Measurements from ENCODE around the gene ABHD2. TPM values are rescaled to one million over a fixed set of nuclear protein-coding genes. Genes with fewer than 3 reads are reported as not detected.

ABHD2 gene
- total RNA-seq, 2 experiments from 2014 or later: 41.5 to 52.1 TPM

- no peak for DNase-seq
- H3K27ac Mint-ChIP-seq: peak overlapping the region; percentile 33
- peak; percentile 31 for ATAC-seq
- peaks cover 28% of the 10 kb centered on the region for H3K4me1 Mint-ChIP-seq
- H3K9me3 Mint-ChIP-seq (ENCODE audit: low read depth): no peaks in the 10 kb centered on the region
- intact Hi-C loops (cut with DNase I, micrococcal nuclease): no loop called here
- H3K36me3 Mint-ChIP-seq (ENCODE audit: low read depth): peaks cover 35% of the 10 kb centered on the region
- ChIA-PET CTCF (interaction anchor here (4.1 to 6.7 kb wide), 2 partner anchors 8 to 20 kb away, joined by 19 to 57 read pairs; no protein-coding TSS in a partner anchor), POLR2A (interaction anchor here (1.4 kb wide), 1 partner anchor 47 kb away, joined by 3 read pairs; no protein-coding TSS in a partner anchor)
- H3K4me3 Mint-ChIP-seq: no peak overlapping the region
- H3K27me3 Mint-ChIP-seq: no peaks in the 10 kb centered on the region
These were observed 109.9 kb downstream of the ABHD2 start for GRCh38 chr15:89198196-89198595.

- DNase-seq (no peak), ATAC-seq (no peak)
- Mint-ChIP-seq H3K4me3 (no peak overlapping the region), H3K27me3 (no peaks in the 10 kb centered on the region), H3K9me3 (ENCODE audit: low read depth) (no peaks in the 10 kb centered on the region), H3K27ac (peak overlapping the region; percentile 33), H3K36me3 (ENCODE audit: low read depth) (peaks cover 34% of the 10 kb centered on the region), H3K4me1 (peaks cover 36% of the 10 kb centered on the region)
- intact Hi-C loops (cut with DNase I, micrococcal nuclease): no loop called here
- ChIA-PET POLR2A (no interaction called here), CTCF (interaction anchor here (0.5 to 6.7 kb wide), 4 partner anchors 8 to 68 kb away, joined by 3 to 57 read pairs (median 4); no protein-coding TSS in a partner anchor)
These were observed 110.7 kb downstream of the ABHD2 start for GRCh38 chr15:89198934-89199333.

- CTCF ChIA-PET: interaction anchor here (0.6 to 1.6 kb wide), 3 partner anchors 12 to 163 kb away, joined by 3 to 4 read pairs (median 4); no protein-coding TSS in a partner anchor
- ATAC-seq (no peak), DNase-seq (no peak)
- Mint-ChIP-seq H3K9me3 (ENCODE audit: low read depth) (no peaks in the 10 kb centered on the region), H3K4me1 (peaks cover 43% of the 10 kb centered on the region), H3K4me3 (no peak overlapping the region), H3K27ac (no peak overlapping the region), H3K36me3 (ENCODE audit: low read depth) (peaks cover 28% of the 10 kb centered on the region), H3K27me3 (no peaks in the 10 kb centered on the region)
- intact Hi-C loops (cut with DNase I, micrococcal nuclease): no loop called here
- POLR2A ChIA-PET: no interaction called here
These were observed 111.5 kb downstream of the ABHD2 start for GRCh38 chr15:89199746-89200145.

- H3K27ac Mint-ChIP-seq: no peak overlapping the region
- ATAC-seq (no peak), DNase-seq (no peak)
- no peaks in the 10 kb centered on the region for H3K27me3 Mint-ChIP-seq
- H3K36me3 Mint-ChIP-seq (ENCODE audit: low read depth): peaks cover 28% of the 10 kb centered on the region
- POLR2A ChIA-PET: no interaction called here
- H3K4me3 Mint-ChIP-seq: no peak overlapping the region
- peaks cover 47% of the 10 kb centered on the region for H3K4me1 Mint-ChIP-seq
- CTCF ChIA-PET: interaction anchor here (0.6 to 1.6 kb wide), 3 partner anchors 12 to 163 kb away, joined by 3 to 4 read pairs (median 4); no protein-coding TSS in a partner anchor
- intact Hi-C loops (cut with DNase I, micrococcal nuclease): no loop called here
- no peaks in the 10 kb centered on the region for H3K9me3 Mint-ChIP-seq (ENCODE audit: low read depth)
These were observed 111.9 kb downstream of the ABHD2 start for GRCh38 chr15:89200182-89200581.

- H3K4me1 Mint-ChIP-seq: peaks cover 50% of the 10 kb centered on the region
- ATAC-seq (no peak), DNase-seq (no peak)
- intact Hi-C loops (cut with DNase I, micrococcal nuclease): no loop called here
- peaks cover 16% of the 10 kb centered on the region for H3K36me3 Mint-ChIP-seq (ENCODE audit: low read depth)
- CTCF ChIA-PET: interaction anchor here (1.6 kb wide), 1 partner anchor 24 kb away, joined by 4 read pairs; no protein-coding TSS in a partner anchor
- no peaks in the 10 kb centered on the region for H3K27me3 Mint-ChIP-seq
- no peaks in the 10 kb centered on the region for H3K9me3 Mint-ChIP-seq (ENCODE audit: low read depth)
- H3K4me3 Mint-ChIP-seq: no peak overlapping the region
- POLR2A ChIA-PET: no interaction called here
- H3K27ac Mint-ChIP-seq: no peak overlapping the region
These were observed 113.3 kb downstream of the ABHD2 start for GRCh38 chr15:89201465-89202005.

- POLR2A ChIA-PET: interaction anchor here (0.6 kb wide), 1 partner anchor 194 kb away, joined by 5 read pairs; no protein-coding TSS in a partner anchor
- DNase-seq: peak; percentile 64
- CTCF ChIA-PET: interaction anchor here (0.7 kb wide), 1 partner anchor 157 kb away, joined by 3 read pairs; no protein-coding TSS in a partner anchor
- no peak overlapping the region for H3K4me3 Mint-ChIP-seq
- H3K27me3 Mint-ChIP-seq: peaks cover 6% of the 10 kb centered on the region
- peak; percentile 88 for ATAC-seq
- intact Hi-C loops (cut with DNase I, micrococcal nuclease): loop anchor here in 1 of 2 experiments (2.0 kb wide), 1 partner anchor 23 kb away; no protein-coding TSS in a partner anchor
- peaks cover 39% of the 10 kb centered on the region for H3K4me1 Mint-ChIP-seq
- H3K9me3 Mint-ChIP-seq (ENCODE audit: low read depth): no peaks in the 10 kb centered on the region
- H3K36me3 Mint-ChIP-seq (ENCODE audit: low read depth): peaks cover 8% of the 10 kb centered on the region
- peak overlapping the region; percentile 62 for H3K27ac Mint-ChIP-seq
These were observed 115.5 kb downstream of the ABHD2 start for GRCh38 chr15:89203705-89204273.

- Mint-ChIP-seq H3K9me3 (ENCODE audit: low read depth) (no peaks in the 10 kb centered on the region), H3K4me3 (no peak overlapping the region), H3K27ac (peak overlapping the region; percentile 7), H3K27me3 (peaks cover 6% of the 10 kb centered on the region), H3K4me1 (peaks cover 36% of the 10 kb centered on the region), H3K36me3 (ENCODE audit: low read depth) (peaks cover 7% of the 10 kb centered on the region)
- DNase-seq (no peak), ATAC-seq (no peak)
- ChIA-PET POLR2A (interaction anchor here (1.7 kb wide), 1 partner anchor 129 kb away, joined by 6 read pairs; the partner anchor contains the start of gene POLG), CTCF (interaction anchor here (0.5 to 3.6 kb wide), 63 partner anchors 9 to 1361 kb away, joined by 3 to 57 read pairs (median 4); partner anchors contain the start of genes FANCI, POLG and TICRR)
- intact Hi-C loops (cut with DNase I, micrococcal nuclease): loop anchor here (2.0 to 5.0 kb wide), 4 partner anchors 25 to 225 kb away; partner anchors contain the start of gene POLG (in 1 of the 2)
These were observed 117.8 kb downstream of the ABHD2 start for GRCh38 chr15:89205991-89206585.

- Mint-ChIP-seq H3K4me3 (no peak overlapping the region), H3K9me3 (ENCODE audit: low read depth) (no peaks in the 10 kb centered on the region), H3K27me3 (peaks cover 6% of the 10 kb centered on the region), H3K27ac (peak overlapping the region; percentile 39), H3K36me3 (ENCODE audit: low read depth) (peaks cover 2% of the 10 kb centered on the region), H3K4me1 (peaks cover 36% of the 10 kb centered on the region)
- ChIA-PET POLR2A (interaction anchor here (0.6 to 1.7 kb wide), 2 partner anchors 102 to 128 kb away, joined by 6 to 9 read pairs; partner anchors contain the start of gene POLG), CTCF (interaction anchor here (0.5 to 3.6 kb wide), 74 partner anchors 8 to 1360 kb away, joined by 3 to 57 read pairs (median 4); partner anchors contain the start of genes FANCI, POLG and TICRR)
- ATAC-seq (peak; percentile 80), DNase-seq (peak; percentile 86)
- intact Hi-C loops (cut with DNase I, micrococcal nuclease): loop anchor here (1.0 to 5.0 kb wide), 5 partner anchors 36 to 224 kb away; partner anchors contain the start of genes FANCI (in 2 of the 2) and POLG (in 1 of the 2)
These were observed 118.7 kb downstream of the ABHD2 start for GRCh38 chr15:89206908-89207331.

- intact Hi-C loops (cut with DNase I, micrococcal nuclease): loop anchor here in 1 of 2 experiments (5.0 kb wide), 1 partner anchor 99 kb away; no protein-coding TSS in a partner anchor
- Mint-ChIP-seq H3K27me3 (peaks cover 6% of the 10 kb centered on the region), H3K4me3 (no peak overlapping the region), H3K9me3 (ENCODE audit: low read depth) (no peaks in the 10 kb centered on the region), H3K4me1 (peaks cover 33% of the 10 kb centered on the region), H3K27ac (no peak overlapping the region), H3K36me3 (ENCODE audit: low read depth) (no peaks in the 10 kb centered on the region)
- POLR2A ChIA-PET: no interaction called here
- CTCF ChIA-PET: interaction anchor here (1.1 to 3.6 kb wide), 6 partner anchors 12 to 303 kb away, joined by 3 to 57 read pairs (median 4); no protein-coding TSS in a partner anchor
- ATAC-seq (no peak), DNase-seq (no peak)
These were observed 120.0 kb downstream of the ABHD2 start for GRCh38 chr15:89208256-89208655.

GRCh38 chr15:89209057-89209456, 120.8 kb downstream of the ABHD2 start:
- Mint-ChIP-seq H3K4me3 (no peak overlapping the region), H3K27ac (no peak overlapping the region), H3K9me3 (ENCODE audit: low read depth) (no peaks in the 10 kb centered on the region), H3K27me3 (peaks cover 6% of the 10 kb centered on the region), H3K4me1 (peaks cover 25% of the 10 kb centered on the region), H3K36me3 (ENCODE audit: low read depth) (no peaks in the 10 kb centered on the region)
- ChIA-PET POLR2A (no interaction called here), CTCF (interaction anchor here (0.6 to 0.7 kb wide), 2 partner anchors 55 to 299 kb away, joined by 3 read pairs; no protein-coding TSS in a partner anchor)
- intact Hi-C loops (cut with DNase I, micrococcal nuclease): loop anchor here in 1 of 2 experiments (5.0 kb wide), 1 partner anchor 98 kb away; no protein-coding TSS in a partner anchor
- DNase-seq (no peak), ATAC-seq (no peak)

GRCh38 chr15:89211678-89212170, 123.5 kb downstream of the ABHD2 start:
- H3K4me3 Mint-ChIP-seq: no peak overlapping the region
- intact Hi-C loops (cut with DNase I, micrococcal nuclease): no loop called here

More at GRCh38 chr15:89211678-89212170, 123.5 kb downstream of the ABHD2 start:
- H3K27me3 Mint-ChIP-seq: peaks cover 6% of the 10 kb centered on the region
- ChIA-PET CTCF (interaction anchor here (0.6 to 0.7 kb wide), 3 partner anchors 12 to 596 kb away, joined by 3 to 6 read pairs (median 3); no protein-coding TSS in a partner anchor), POLR2A (no interaction called here)
- H3K27ac Mint-ChIP-seq: no peak overlapping the region
- ATAC-seq: no peak
- no peaks in the 10 kb centered on the region for H3K9me3 Mint-ChIP-seq (ENCODE audit: low read depth)
- H3K36me3 Mint-ChIP-seq (ENCODE audit: low read depth): no peaks in the 10 kb centered on the region
- DNase-seq: no peak
- peaks cover 10% of the 10 kb centered on the region for H3K4me1 Mint-ChIP-seq

Data from activated CD4-positive, alpha-beta T cell treated with anti-CD3 and anti-CD28 coated beads for 36 hours (primary cell).